Astrocyte of the spinal cord (primary cell): ENCODE measurements around the gene TTF1.

ENCODE experiments used
- DNase-seq: peaks from one replicate; pipeline ENCODE4 v3.0.0; 2011; ENCODE audit warnings: low read depth, low spot score
- H3K4me3 ChIP-seq: 2 replicates; pipeline ENCODE4 v1.5.1; 2011; ENCODE audit warnings: low read depth, mild to moderate bottlenecking, low read length, moderate library complexity
- in situ Hi-C: cut with HindIII; loops from 2 replicates; pipeline ENCODE4 v1.10.0; 2017; ENCODE audit warnings: low sequenced_read_pairs
- TF ChIP-seq, protein P1 (sequence below): IDR thresholded peaks from 2 replicates; pipeline ENCODE4 v1.5.1; 2012; ENCODE audit warnings: low read depth, mild to moderate bottlenecking, low read length, inconsistent platforms

Gene TTF1

DNA sequence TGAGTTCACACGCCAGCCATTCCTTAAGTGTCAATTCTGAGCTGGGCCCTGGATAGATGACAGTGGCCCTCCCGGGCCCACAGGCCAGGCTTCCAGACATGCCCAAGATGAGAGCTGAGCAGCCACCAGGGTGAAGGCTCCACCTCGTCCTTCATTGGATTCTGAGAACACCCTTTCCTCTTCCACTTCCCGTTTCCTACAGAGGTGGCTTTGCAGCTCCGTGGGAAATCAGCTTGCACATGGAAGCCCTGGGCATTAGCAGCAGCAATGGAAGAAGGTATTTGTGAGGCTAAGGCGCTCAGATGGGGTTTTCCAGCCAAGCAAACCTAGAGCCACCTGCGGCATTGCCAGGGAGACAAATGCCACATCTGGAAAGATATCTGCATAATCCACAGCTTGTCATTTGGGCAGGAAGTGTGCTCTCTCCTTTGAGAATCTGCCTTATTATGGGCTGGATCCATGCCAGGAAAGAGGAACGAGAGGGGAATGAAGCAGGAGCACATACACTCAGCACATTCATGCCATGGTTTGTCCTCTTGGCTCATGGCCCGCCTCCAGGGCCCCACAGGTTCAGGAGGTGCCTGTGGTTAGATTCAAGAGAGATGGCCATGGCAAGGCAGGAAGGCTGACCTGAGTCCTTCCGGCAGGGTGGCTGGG lies 37.4 kb upstream of the TTF1 start:
- no peak for DNase-seq
- in situ Hi-C loops: no loop called here
- TF ChIP-seq, protein P1, sequence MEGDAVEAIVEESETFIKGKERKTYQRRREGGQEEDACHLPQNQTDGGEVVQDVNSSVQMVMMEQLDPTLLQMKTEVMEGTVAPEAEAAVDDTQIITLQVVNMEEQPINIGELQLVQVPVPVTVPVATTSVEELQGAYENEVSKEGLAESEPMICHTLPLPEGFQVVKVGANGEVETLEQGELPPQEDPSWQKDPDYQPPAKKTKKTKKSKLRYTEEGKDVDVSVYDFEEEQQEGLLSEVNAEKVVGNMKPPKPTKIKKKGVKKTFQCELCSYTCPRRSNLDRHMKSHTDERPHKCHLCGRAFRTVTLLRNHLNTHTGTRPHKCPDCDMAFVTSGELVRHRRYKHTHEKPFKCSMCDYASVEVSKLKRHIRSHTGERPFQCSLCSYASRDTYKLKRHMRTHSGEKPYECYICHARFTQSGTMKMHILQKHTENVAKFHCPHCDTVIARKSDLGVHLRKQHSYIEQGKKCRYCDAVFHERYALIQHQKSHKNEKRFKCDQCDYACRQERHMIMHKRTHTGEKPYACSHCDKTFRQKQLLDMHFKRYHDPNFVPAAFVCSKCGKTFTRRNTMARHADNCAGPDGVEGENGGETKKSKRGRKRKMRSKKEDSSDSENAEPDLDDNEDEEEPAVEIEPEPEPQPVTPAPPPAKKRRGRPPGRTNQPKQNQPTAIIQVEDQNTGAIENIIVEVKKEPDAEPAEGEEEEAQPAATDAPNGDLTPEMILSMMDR: no peak

DNA sequence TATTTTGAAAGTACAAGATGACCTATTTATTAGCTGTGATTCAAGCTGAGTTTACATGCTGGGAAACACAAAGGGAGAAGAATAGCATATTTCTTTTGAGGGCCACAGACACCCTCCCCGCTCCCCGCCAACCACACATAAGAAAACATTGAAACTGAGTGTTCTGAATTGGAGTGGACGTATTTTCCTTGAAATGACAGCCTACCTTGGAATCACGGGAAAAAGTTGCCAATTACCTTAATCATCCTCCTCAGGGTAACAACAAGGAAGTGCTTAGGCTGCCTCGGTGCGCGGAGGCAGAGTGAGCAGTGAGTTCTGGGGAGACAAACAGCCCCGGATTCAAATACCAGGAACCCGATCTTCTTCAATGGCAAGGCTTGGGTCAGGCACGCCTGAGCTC lies 34.8 kb upstream of the TTF1 start:
- no peak overlapping the region for H3K4me3 ChIP-seq
- TF ChIP-seq, protein P1: no peak
- DNase-seq: no peak
- in situ Hi-C loops: no loop called here

More for the DNA sequence above, 37.4 kb upstream of the TTF1 start:
- H3K4me3 ChIP-seq: no peak overlapping the region

DNA sequence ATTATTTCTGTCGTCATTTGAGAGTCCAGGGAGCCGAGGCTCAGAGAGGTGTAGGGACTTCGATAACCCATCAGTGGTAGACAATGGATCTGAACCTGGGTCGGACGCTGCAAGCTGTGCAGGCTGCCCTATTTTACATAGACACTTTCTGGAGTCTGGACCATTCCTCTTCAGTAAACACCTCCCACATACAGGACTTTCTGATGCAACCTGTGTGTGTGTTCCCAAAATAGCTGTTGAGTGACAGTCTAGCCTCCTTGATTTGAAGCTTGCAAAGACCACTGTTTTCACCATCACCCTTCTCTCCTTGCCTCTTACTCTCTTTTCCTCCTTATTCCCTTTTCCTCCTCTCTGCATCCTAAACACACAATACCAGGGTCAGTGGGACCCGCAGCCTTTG lies 34.1 kb upstream of the TTF1 start:
- in situ Hi-C loops: no loop called here
- no peak overlapping the region for H3K4me3 ChIP-seq
- no peak for DNase-seq
- TF ChIP-seq, protein P1: no peak

DNA sequence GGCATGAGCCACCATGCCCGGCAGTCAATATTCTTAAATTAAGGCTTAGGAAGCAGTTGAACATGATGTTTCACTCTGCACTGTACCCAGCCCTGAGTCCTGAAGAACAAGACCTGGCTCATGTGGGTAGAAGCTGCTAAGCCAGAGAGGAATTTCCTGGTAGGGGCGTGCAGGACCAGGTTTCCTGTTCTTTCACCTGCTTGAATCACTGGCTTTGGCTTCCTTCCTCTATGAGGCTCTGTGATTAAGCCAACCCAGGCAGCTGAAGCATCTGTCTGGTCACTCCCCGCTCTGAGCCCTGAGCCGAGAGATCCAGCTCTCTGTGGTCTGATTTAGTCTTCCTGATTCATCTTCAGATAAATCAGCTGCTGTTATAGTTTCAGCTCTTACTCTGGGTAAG lies 32.5 kb upstream of the TTF1 start:
- H3K4me3 ChIP-seq: no peak overlapping the region
- TF ChIP-seq, protein P1: no peak
- DNase-seq: no peak
- in situ Hi-C loops: no loop called here

DNA sequence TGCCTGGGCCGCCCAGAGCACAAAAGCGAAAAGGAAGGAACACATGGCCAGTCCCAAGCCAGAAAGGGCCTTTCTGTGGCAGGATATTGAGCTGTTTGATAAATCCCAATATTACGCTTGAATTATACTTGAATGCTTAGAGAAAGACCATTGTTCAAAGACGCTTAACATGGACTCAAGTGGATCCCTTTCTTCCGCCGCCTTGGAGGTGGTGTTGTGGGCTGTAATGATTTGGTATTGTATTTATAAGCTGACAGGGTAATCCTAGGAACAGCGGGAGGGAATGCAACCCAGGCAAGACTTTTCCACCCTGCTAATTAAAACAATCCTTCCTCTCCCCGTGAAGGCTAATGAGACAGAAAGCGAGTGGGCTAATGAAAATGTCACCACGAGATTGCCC lies 28.2 kb upstream of the TTF1 start:
- H3K4me3 ChIP-seq: no peak overlapping the region
- no peak for DNase-seq
- in situ Hi-C loops: no loop called here
- TF ChIP-seq, protein P1: no peak

DNA sequence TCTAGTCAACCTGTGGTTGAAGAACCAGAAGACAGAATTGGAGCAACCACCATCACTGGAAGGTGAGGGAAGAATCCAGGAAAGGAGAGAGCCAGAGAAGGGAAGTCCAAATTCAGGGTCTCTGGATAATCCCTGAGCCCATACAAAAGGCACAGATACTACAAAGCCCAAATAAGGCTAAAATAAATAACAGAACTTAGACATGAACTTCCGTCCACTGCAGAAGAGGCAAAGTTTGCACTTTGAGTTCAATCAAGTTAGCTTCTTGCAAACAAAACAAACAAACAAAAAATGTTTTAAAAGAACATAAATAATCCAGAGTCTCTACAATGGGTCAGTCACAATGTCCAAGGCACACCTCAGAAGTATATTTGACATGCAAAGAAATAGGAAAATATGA lies 24.4 kb upstream of the TTF1 start:
- TF ChIP-seq, protein P1: no peak
- in situ Hi-C loops: no loop called here

More for the DNA sequence above, 24.4 kb upstream of the TTF1 start:
- no peak for DNase-seq
- no peak overlapping the region for H3K4me3 ChIP-seq
